DND-41 (cell line): ENCODE results near the gene GDI2.

Experiments used
- ATAC-seq: fragments of 200-7000 bp; cut with Tn5 transposase; 3 replicates; pipeline ENCODE4 v1.9.1; 2021; ENCODE audit warnings: low read depth; ENCODE audit not compliant: insufficient read depth
- DNase-seq: peaks from one replicate; pipeline ENCODE4 v3.0.0-alpha.2; 2020
- H2AFZ ChIP-seq: 2 replicates; pipeline ENCODE4 v1.6.0; 2012; ENCODE audit warnings: low read depth, low read length
- H3K27ac ChIP-seq: 2 replicates; pipeline ENCODE4 v1.5.1; 2012; ENCODE audit warnings: low read length, inconsistent platforms
- H3K27me3 ChIP-seq: fragments of 200-600 bp; sonication (generic); 2 replicates; pipeline ENCODE4 v1.6.0; 2012; ENCODE audit warnings: low read length, mild to moderate bottlenecking, inconsistent platforms; ENCODE audit not compliant: insufficient read depth, poor library complexity
- H3K36me3 ChIP-seq: 2 replicates; pipeline ENCODE4 v1.5.1; 2012; ENCODE audit warnings: low read length, inconsistent platforms; ENCODE audit not compliant: insufficient read depth
- H3K4me1 ChIP-seq: 2 replicates; pipeline ENCODE4 v1.5.1; 2012; ENCODE audit warnings: mild to moderate bottlenecking, low read length; ENCODE audit not compliant: insufficient read depth
- H3K4me2 ChIP-seq: 2 replicates; pipeline ENCODE4 v1.6.0; 2012; ENCODE audit warnings: mild to moderate bottlenecking, moderate library complexity, low read length, inconsistent platforms; ENCODE audit not compliant: insufficient read depth
- H3K4me3 ChIP-seq, 2 experiments: fragments of 200-600 bp in 1 of 2; shearing (Covaris generic) in 1 of 2; 2 replicates each; pipeline ENCODE4 v1.5.1; 2012 to 2016; ENCODE audit warnings: inconsistent platforms in 2 of 2, low read length in 2 of 2, mild to moderate bottlenecking in 2 of 2, low read depth in 1 of 2, moderate library complexity in 1 of 2
- H3K79me2 ChIP-seq: 2 replicates; pipeline ENCODE4 v1.6.0; 2012; ENCODE audit warnings: low read length, inconsistent platforms; ENCODE audit not compliant: insufficient read depth
- H3K9ac ChIP-seq: 2 replicates; pipeline ENCODE4 v1.6.0; 2012; ENCODE audit warnings: low read depth, mild to moderate bottlenecking, inconsistent platforms, low read length, moderate library complexity
- H3K9me3 ChIP-seq: 2 replicates; pipeline ENCODE4 v1.5.1; 2012; ENCODE audit warnings: low read length, moderate library complexity, mild to moderate bottlenecking, inconsistent platforms; ENCODE audit not compliant: insufficient read depth, severe bottlenecking
- H4K20me1 ChIP-seq: 2 replicates; pipeline ENCODE4 v1.6.0; 2012; ENCODE audit warnings: low read length; ENCODE audit not compliant: insufficient read depth
- EZH2 ChIP-seq: IDR thresholded peaks from 3 replicates; pipeline ENCODE4 v1.6.1; 2012; ENCODE audit warnings: borderline replicate concordance, low read depth, mild to moderate bottlenecking, moderate library complexity, low read length, inconsistent platforms; ENCODE audit not compliant: severe bottlenecking
- TF ChIP-seq, protein P1 (sequence below): IDR thresholded peaks from 2 replicates; pipeline ENCODE4 v1.5.1; 2012; ENCODE audit warnings: borderline replicate concordance, low read length, moderate library complexity, mild to moderate bottlenecking; ENCODE audit not compliant: poor library complexity, severe bottlenecking; ENCODE audit errors: extremely low read depth

GDI2 gene

DNA sequence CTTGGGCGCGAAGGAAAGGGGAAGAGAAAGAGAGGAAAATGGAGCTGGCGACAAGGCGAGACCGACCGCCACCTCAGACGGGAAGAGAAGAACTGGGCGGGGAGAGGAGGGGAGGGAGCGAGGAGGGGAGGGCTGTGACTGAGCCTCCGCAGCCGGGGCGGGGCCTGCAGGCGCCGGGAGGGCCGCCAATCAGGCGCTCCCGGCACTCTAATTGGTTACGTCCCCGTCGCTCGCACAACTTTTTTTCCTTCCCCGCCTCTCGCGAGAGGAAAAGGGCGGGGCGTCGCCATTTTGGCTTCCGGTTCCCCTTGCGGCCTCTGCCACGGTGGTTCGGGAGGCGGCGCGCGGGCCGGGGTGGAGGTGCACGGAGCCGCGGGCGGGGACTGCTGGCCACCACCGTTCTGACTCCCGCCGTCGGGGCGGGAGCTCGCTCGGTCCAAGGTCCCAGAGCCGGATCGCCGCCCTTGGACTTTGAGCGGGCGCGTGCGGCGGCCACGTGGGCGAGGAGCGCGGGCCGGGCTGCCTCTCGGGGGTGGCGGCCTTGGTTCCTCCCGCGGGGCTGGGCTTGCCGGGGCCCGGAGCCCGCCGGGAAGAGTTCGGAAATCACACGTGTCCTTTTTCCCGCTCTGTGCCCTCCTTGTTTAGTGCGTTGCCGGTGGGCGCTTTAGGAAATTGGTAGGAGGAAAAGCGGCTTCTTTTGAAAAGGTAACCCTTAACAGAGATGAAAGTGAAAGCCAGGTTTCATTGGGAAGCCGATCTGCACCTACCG is at the start of gene GDI2:
Gene GDI2 (minus strand): TSS at position 94 of the 769 bp plus-strand sequence. CDS start 176 bp downstream, outside the sequence.
- Histone ChIP-seq H3K27ac (peak within 1 kb of the TSS; percentile 99), H3K79me2 (peaks cover 61% of the 10 kb centered on the region), H3K9me3 (no peaks in the 10 kb centered on the region), H3K27me3 (no peaks in the 10 kb centered on the region), H4K20me1 (peaks cover 36% of the 10 kb centered on the region), H3K4me2 (peak within 1 kb of the TSS; percentile 81), H3K9ac (peak within 1 kb of the TSS; percentile 99), H2AFZ (peak within 1 kb of the TSS; percentile 90), H3K4me3 (peak within 1 kb of the TSS; percentile 93 to 96), H3K4me1 (peaks cover 45% of the 10 kb centered on the region), H3K36me3 (peaks cover 7% of the 10 kb centered on the region)
- TF ChIP-seq, protein P1, sequence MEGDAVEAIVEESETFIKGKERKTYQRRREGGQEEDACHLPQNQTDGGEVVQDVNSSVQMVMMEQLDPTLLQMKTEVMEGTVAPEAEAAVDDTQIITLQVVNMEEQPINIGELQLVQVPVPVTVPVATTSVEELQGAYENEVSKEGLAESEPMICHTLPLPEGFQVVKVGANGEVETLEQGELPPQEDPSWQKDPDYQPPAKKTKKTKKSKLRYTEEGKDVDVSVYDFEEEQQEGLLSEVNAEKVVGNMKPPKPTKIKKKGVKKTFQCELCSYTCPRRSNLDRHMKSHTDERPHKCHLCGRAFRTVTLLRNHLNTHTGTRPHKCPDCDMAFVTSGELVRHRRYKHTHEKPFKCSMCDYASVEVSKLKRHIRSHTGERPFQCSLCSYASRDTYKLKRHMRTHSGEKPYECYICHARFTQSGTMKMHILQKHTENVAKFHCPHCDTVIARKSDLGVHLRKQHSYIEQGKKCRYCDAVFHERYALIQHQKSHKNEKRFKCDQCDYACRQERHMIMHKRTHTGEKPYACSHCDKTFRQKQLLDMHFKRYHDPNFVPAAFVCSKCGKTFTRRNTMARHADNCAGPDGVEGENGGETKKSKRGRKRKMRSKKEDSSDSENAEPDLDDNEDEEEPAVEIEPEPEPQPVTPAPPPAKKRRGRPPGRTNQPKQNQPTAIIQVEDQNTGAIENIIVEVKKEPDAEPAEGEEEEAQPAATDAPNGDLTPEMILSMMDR, result no peak
- no peak for TF ChIP-seq EZH2
- peak; percentile 96 for DNase-seq
- ATAC-seq, result peak; percentile 91

DNA sequence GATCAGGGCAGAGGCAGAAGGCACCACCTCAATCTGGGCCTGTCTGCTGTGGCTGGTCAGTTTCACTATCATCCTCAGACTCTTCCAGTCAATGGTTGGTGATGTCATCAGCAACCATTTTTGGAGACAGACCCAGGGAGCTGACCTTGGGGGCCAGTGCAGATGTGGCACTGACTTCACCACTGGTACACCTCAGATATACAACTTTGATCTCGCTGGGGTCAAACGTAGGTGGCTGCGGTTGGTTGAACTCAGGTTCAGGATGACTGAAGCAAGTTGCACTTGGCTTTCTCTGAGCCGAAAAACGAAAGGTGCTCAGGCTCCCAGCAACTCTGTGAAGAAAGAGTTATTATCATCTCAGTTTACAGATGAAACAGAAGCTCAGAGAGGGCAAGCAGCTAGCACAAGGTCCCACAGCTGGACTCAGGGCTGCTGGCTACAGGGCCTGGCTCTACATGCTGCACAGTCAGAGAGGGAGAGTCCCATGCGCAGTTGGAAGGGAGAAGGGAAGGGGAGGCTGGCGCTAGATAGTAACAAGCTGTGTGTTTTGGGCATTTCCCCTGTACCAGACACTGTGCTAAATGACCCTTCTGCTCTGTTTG is 49.2 kb upstream of the GDI2 start:
- Histone ChIP-seq H4K20me1 (no peaks in the 10 kb centered on the region), H3K27me3 (no peaks in the 10 kb centered on the region), H3K79me2 (no peaks in the 10 kb centered on the region), H3K9me3 (no peaks in the 10 kb centered on the region), H2AFZ (no peak overlapping the region), H3K27ac (no peak overlapping the region), H3K9ac (no peak overlapping the region), H3K4me3 (no peak overlapping the region), H3K36me3 (no peaks in the 10 kb centered on the region), H3K4me1 (no peaks in the 10 kb centered on the region), H3K4me2 (no peak overlapping the region)
- ATAC-seq (no peak), DNase-seq (no peak)
- TF ChIP-seq, protein P1, result no peak
- no peak for TF ChIP-seq EZH2

DNA sequence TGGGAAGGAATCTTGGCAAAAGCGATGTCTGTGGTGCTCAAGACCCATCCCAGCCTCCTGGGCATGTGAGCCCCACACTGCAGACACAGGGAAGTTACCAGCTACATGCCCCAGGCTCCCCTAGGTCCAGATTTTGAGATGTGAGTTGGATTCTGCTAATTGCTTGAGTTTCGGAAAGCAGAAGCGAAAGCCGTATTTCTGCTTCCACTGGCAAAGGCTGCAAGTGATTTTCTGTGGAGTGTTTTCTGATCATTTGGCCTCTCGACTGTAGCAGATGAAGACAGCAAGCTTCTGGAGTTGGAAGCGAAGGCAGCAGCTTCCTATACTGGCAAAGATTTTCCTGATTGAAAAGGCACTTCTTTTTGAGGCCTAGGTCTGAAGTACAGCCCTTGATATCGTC is 46.8 kb upstream of the GDI2 start:
- H4K20me1 ChIP-seq, result no peaks in the 10 kb centered on the region
- H3K27me3 ChIP-seq, result no peaks in the 10 kb centered on the region
- H3K4me3 ChIP-seq, result no peak overlapping the region
- H3K9ac ChIP-seq, result no peak overlapping the region
- H3K9me3 ChIP-seq, result no peaks in the 10 kb centered on the region
- H3K36me3 ChIP-seq, result no peaks in the 10 kb centered on the region
- H3K27ac ChIP-seq, result no peak overlapping the region
- TF ChIP-seq, protein P1, result no peak
- TF ChIP-seq EZH2, result no peak
- no peaks in the 10 kb centered on the region for H3K4me1 ChIP-seq
- DNase-seq (no peak), ATAC-seq (no peak)
- no peak overlapping the region for H2AFZ ChIP-seq
- no peaks in the 10 kb centered on the region for H3K79me2 ChIP-seq
- H3K4me2 ChIP-seq, result no peak overlapping the region
